ENCODE results near the gene QSOX1.
"Not testable (repeated sequence)": the region's sequence is repeated elsewhere in the genome, so short reads cannot be mapped to it uniquely, and the experiment has no call there.

QSOX1 gene

DNA sequence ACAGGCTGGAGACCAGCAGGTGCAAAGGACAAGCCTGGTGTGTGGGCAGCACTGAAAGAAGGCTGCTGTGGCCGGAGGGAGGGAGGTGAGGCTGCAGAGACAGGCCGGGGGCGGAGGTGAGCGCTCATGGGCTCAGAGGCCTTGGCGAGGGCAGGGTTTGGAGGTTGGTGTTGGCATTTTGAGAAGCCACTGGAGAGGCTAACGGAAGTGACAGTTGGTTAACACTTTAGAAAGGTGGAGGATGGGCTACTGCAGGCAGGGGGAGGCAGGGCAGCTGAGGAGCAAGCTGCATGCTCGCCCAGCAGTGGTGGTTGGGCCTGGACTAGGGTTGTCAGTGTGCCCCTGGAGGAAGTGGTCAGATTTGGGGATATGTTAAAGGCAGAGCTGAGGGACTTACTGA lies 37.5 kb downstream of the QSOX1 start:
- no peak for DNase-seq

- DNase-seq = no peak
Measured at GRCh38 chr1:180193141-180194047, 38.7 kb downstream of the QSOX1 start.

- DNase-seq = no peak
Measured at GRCh38 chr1:180194048-180194425, 39.4 kb downstream of the QSOX1 start.

DNA sequence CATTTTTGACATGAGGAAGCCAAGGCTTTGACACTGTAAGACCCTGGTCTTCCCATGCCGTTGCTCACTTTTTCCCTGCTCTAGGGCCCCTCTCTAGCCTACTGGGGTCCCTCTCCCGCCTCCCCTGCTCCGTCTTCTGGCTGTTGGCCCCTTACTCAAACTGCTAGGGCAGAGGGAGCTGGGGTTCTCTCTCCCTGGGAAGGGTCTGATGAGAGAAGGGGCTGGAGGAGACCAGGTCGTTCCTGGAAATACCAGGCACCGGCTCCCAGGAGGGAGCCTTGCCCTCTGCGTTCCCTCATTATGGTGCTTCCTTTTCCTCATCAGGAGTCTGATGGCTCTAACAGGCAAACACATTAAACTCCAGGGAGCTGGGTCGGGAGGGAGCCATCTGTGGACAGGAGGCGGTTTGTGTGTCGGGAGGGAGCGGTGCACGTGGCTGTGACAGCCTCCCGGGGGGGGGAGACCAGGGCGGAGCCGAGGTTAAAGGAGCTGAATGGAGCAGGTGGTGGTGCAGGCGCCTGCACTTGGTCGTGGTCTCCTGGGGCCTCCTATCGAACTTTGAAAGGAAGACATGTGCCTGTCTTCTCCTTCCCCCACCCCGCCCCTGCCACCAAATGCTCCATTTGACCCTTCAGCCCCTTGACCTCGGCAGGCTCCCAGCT lies 40.0 kb downstream of the QSOX1 start:
- DNase-seq = no peak

DNA sequence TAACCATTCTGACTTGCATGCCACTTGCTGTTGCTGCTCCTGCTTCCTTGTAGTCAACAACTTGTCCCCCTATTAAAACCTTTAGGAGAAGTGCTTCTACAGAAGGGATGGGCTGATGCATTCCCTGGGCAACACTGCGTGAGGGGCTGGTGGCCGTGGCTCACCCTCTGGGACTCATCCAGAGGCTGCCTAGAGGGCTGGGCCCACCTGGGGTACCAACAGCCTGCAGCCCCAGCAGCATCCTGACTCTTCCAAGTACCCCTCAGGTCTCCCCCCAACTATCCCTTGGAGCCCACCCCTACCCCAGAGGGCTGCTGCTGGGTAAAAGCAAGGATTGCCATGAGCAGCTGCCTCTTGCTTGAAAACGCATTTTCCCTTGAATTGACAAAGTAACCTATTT lies 40.7 kb downstream of the QSOX1 start:
- DNase-seq = no peak

- no peak for DNase-seq
Measured at GRCh38 chr1:180195916-180196315, 41.2 kb downstream of the QSOX1 start.

- DNase-seq = no peak
Measured at GRCh38 chr1:180196436-180197003, 41.9 kb downstream of the QSOX1 start.

DNA sequence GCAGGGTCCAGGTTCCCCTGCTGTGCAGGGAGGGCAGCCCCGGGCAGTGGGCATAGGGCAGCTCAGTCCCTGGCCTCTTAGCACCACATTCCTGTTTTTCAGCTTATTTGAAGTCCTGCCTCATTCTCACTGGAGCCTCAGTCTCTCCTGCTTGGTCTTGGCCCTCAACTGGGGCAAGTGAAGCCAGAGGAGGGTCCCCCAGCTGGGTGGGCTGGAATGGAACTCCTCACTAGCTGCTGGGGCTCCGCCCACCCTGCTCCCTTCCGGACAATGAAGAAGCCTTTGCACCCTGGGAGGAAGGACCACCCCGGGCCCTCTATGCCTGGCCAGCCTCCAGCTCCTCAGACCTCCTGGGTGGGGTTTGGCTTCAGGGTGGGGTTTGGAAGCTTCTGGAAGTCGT lies 42.6 kb downstream of the QSOX1 start:
- no peak for DNase-seq

DNA sequence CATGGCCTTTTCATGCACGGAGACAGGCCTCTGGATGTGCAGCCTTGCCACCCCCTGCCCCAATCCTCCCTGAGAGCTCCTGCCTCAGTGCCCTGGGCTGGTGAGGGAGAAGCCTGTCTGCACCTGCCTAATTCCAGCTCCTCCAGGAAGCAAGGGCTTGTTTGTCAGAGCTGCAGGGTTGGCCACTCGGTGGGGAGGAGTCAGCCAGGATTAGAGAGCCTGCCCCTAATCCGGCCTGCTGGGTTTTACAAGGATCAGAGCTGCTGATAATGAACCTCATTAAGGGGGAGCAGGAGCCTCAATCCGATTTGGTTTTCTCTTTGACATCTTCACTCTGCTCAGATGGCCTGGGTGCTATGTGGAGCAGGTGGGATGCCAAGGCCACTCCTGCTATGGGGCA lies 43.5 kb downstream of the QSOX1 start:
- DNase-seq = no peak

DNA sequence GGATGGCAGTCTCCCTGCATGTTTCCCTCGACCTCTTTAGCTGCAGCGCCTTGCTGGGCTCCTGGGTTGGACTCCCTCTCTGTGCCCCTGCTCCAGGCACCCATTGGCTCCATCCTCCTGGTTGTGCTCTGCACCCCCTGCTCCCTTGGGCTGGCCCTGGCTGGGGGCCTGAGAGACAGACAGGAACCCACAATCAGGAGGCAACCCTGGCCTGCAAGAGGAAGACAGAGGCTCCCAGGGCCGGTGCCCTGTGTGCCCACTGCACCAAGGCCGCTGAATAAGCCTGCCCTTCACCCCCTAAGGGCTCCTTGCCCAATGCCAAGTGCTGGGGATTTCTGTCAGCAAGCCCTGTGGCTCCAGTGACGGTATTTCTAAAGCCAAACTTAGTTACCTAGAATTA lies 43.9 kb downstream of the QSOX1 start:
- DNase-seq = no peak

- DNase-seq = no peak
Measured at GRCh38 chr1:180199018-180199417, 44.3 kb downstream of the QSOX1 start.

- no peak for DNase-seq
Measured at GRCh38 chr1:180201451-180202200, 47.0 kb downstream of the QSOX1 start.

DNA sequence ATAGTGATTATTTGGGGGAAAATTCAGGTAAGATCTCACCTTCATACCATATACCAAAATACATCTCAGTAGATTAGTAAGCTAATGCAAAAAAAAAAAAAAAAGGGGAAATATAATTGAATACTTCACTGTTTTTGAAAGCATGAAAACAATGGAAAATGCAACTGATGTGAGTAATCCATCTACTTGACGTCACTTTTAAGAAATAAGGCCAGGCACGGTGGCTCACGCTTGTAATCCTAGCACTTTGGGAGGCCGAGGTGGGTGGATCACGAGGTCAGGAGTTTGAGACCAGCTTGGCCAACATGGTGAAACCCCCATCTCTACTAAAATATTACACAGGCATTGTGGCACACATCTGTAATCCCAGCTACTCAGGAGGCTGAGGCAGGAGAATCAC lies 47.9 kb downstream of the QSOX1 start:
- DNase-seq = not testable (repeated sequence)

- no peak for DNase-seq
Measured at GRCh38 chr1:180204231-180204630, 49.6 kb downstream of the QSOX1 start.

GRCh38 chr1:180206581-180206980 lies 51.9 kb downstream of the QSOX1 start:
- no peak for DNase-seq

DNA sequence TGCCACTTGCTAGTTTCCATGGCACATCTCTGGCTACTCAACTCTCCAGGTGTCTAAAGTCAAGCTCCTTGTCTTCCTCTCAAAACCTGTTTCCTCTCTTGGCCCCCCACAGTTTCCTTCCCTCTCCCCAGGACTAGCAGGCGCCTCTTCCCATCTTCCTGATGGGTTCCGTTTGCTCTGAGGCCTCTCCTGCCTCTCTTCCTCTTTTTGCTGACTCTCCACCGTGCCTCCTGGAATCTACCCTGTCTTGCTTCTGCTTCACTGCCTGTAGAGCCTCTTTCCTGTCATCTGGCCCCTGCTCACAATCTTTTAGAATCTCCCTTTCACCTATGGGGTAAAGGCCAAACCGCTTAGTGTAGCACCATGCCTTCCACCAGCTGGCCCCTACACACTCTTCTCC lies 53.6 kb downstream of the QSOX1 start:
- DNase-seq = no peak

GRCh38 chr1:180210008-180210620 lies 55.4 kb downstream of the QSOX1 start:
- DNase-seq = no peak

DNA sequence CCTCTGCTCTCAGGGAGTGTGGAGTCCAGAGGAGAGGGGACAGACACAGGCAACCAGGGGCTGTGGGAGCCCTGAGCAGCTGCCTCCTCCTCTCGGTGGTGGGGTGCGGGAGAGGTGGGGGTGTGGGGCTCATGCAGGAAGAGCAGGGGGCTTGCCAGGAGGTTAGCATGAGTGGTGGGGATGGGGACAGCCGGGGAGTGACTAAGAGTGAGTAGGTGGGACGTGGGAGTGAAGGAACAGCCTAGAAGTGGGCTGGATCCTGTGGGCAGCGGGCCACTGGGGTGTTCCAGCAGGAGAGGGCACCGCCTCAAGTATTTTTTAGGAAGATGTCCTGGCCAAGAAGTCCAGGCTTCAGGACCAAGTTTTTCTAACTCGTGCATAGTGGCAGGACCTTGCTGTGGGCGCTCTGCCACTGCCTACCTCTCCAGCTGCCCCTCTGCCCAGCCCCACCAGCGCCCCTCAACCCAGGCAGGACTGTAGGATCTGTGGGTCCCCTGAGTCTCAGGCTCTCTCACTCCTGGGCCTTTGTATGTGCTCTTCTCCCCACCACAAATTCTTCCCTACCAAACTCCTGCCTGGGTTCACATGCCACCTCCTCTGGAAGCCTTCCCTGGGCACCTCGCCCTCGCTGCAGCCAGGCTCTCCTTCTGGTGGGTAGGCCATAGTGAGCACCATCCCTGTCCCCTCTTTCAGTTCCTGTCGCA lies 56.6 kb downstream of the QSOX1 start:
- DNase-seq = no peak

DNA sequence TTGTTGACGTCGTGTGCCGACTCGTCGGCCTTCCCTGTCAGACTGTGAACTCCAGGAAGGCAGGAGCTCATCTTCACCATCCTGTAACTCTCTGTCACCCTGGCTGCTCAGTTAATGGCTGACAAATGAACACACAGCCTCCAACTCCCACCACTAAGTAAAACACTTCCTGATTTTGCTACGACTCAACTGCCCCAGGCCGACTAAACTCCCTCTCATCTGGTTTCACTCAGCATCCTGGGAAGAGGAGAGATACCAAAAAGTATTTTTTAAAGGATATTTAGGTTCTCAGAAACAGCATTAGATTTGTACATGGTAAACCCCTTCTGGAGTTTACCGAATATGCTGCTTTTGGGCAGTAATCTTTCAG lies 57.2 kb downstream of the QSOX1 start:
- no peak for DNase-seq

GRCh38 chr1:180213401-180214170 lies 58.9 kb downstream of the QSOX1 start:
- DNase-seq = no peak

- DNase-seq = no peak
Measured at GRCh38 chr1:180215856-180216625, 61.4 kb downstream of the QSOX1 start.
